GM19467 (cell line): ENCODE results near the gene SREBF2.
"Not testable (repeated sequence)": the region's sequence is repeated elsewhere in the genome, so short reads cannot be mapped to it uniquely, and the experiment has no call there.

Source experiments
- ATAC-seq: cut with Tn5 transposase; IDR thresholded peaks from one replicate; pipeline ENCODE4 v1.9.1; 2021; ENCODE audit warnings: mild to moderate bottlenecking, moderate library complexity; ENCODE audit not compliant: unreplicated experiment

SREBF2 gene

GRCh38 chr22:41939981-41940831, 107.3 kb downstream of the SREBF2 start:
- peak; percentile 41 for ATAC-seq

- no peak for ATAC-seq
These were observed 108.2 kb downstream of the SREBF2 start for GRCh38 chr22:41940832-41941765.

- ATAC-seq: no peak
These were observed 110.8 kb downstream of the SREBF2 start for GRCh38 chr22:41943661-41944209.

GRCh38 chr22:41946629-41947423, 113.9 kb downstream of the SREBF2 start, which contains the start of gene CENPM:
TSS of gene CENPM (minus strand) at chr22:41947152. CDS start at chr22:41947076, 76 bp downstream.
- peak; percentile 72 for ATAC-seq

GRCh38 chr22:41947424-41948080, 114.6 kb downstream of the SREBF2 start:
- no peak for ATAC-seq

GRCh38 chr22:41948142-41948541, 115.2 kb downstream of the SREBF2 start:
- no peak for ATAC-seq

- not testable (repeated sequence) for ATAC-seq
These were observed 116.0 kb downstream of the SREBF2 start for GRCh38 chr22:41948928-41949296.

GRCh38 chr22:41949297-41949965, 116.5 kb downstream of the SREBF2 start:
- no peak for ATAC-seq

- ATAC-seq: no peak
These were observed 119.1 kb downstream of the SREBF2 start, which contains the start of gene SMIM45 for GRCh38 chr22:41951898-41952474. TSS of gene SMIM45 (plus strand) at chr22:41952150.

- ATAC-seq: no peak
These were observed 119.8 kb downstream of the SREBF2 start for GRCh38 chr22:41952713-41953112.
